ENCODE measurements around the gene PRKN. TPM values are rescaled to one million over a fixed set of nuclear protein-coding genes. Genes with fewer than 3 reads are reported as not detected.
A peak's percentile ranks its signal among the peaks of the same experiment; 100 is the strongest.

PRKN gene
- total RNA-seq, 4 donors from 2014 or later: 6.3 to 11.9 (median 9.5) TPM

- no peak overlapping the region for H3K4me3 ChIP-seq (ENCODE audit: low read depth, poor library complexity, severe bottlenecking)
- 73 to 84% methylated on average over 10 of the region's 10 CpGs for WGBS, 2 donors
- DNase-seq (ENCODE audit: low spot score in 2 of 2): no peak
- intact Hi-C loops (cut with DNase I; ENCODE audit: low total_unique reads): no loop called here
- TF ChIP-seq POLR2A (IDR thresholded peaks at IDR 0.05) (no peak), CTCF (IDR thresholded peaks at IDR 0.05) (no peak)
Measured at GRCh38 chr6:161308075-161308655, 1419.4 kb downstream of the PRKN start.

- intact Hi-C loops (cut with DNase I; ENCODE audit: low total_unique reads): no loop called here
- 81 to 94% methylated on average over 4 of the region's 4 CpGs for WGBS, 2 donors
- no peak overlapping the region for H3K4me3 ChIP-seq (ENCODE audit: low read depth, poor library complexity, severe bottlenecking)
- TF ChIP-seq CTCF (IDR thresholded peaks at IDR 0.05) (no peak), POLR2A (IDR thresholded peaks at IDR 0.05) (no peak)
- DNase-seq (ENCODE audit: low spot score in 2 of 2): no peak
Measured at GRCh38 chr6:161305860-161306259, 1421.7 kb downstream of the PRKN start.

GRCh38 chr6:161303628-161304340 is 1423.8 kb downstream of the PRKN start:
- no peak for TF ChIP-seq POLR2A (IDR thresholded peaks at IDR 0.05)
- TF ChIP-seq CTCF (IDR thresholded peaks at IDR 0.05): no peak
- no peak overlapping the region for H3K4me3 ChIP-seq (ENCODE audit: low read depth, poor library complexity, severe bottlenecking)
- 92% methylated on average over 16 of the region's 16 CpGs for WGBS, 2 donors
- intact Hi-C loops (cut with DNase I; ENCODE audit: low total_unique reads): no loop called here
- DNase-seq (ENCODE audit: low spot score in 2 of 2): no peak

- WGBS, 2 donors: 88 to 89% methylated on average over 6 of the region's 6 CpGs
- intact Hi-C loops (cut with DNase I; ENCODE audit: low total_unique reads): no loop called here
- TF ChIP-seq POLR2A (IDR thresholded peaks at IDR 0.05) (no peak), CTCF (IDR thresholded peaks at IDR 0.05) (no peak)
Measured at GRCh38 chr6:161302949-161303348, 1424.6 kb downstream of the PRKN start.

GRCh38 chr6:161301338-161301737 is 1426.2 kb downstream of the PRKN start:
- TF ChIP-seq POLR2A (IDR thresholded peaks at IDR 0.05): no peak
- TF ChIP-seq CTCF (IDR thresholded peaks at IDR 0.05): no peak
- WGBS, 2 donors: 5 to 19% methylated on average over 2 of the region's 2 CpGs
- DNase-seq (ENCODE audit: low spot score in 2 of 2): peak in 1 of 2 donors; percentile 23
- intact Hi-C loops (cut with DNase I; ENCODE audit: low total_unique reads): no loop called here
- no peak overlapping the region for H3K4me3 ChIP-seq (ENCODE audit: low read depth, poor library complexity, severe bottlenecking)

More at GRCh38 chr6:161302949-161303348, 1424.6 kb downstream of the PRKN start:
- DNase-seq (ENCODE audit: low spot score in 2 of 2): no peak
- H3K4me3 ChIP-seq (ENCODE audit: low read depth, poor library complexity, severe bottlenecking): no peak overlapping the region
